Measurements from ENCODE around the gene TMEM222.

Gene TMEM222

GRCh38 chr1:27342778-27343638 lies 21.0 kb downstream of the TMEM222 start:
- DNase-seq, result peak; percentile 75

DNA sequence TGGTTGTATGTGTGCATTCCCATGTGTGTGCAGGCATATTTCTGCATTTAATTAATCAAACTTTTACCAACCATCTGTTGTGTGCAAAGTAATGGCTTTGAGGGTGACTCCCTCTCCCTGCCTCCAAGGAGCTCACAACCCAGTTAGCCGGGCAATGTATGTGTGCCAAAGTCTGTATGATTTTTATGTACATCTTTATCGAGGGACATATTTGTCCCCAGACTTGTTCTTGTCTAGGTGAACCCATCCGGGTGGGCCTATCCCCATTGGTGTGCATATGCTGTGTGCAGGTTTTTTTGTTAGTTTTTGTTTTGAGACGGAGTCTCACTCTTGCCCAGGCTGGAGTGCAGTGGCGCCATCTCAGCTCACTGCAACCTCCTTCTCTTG lies 21.7 kb downstream of the TMEM222 start:
- DNase-seq, result no peak

- DNase-seq, result no peak
These were observed 23.3 kb downstream of the TMEM222 start for GRCh38 chr1:27345272-27345671.

DNA sequence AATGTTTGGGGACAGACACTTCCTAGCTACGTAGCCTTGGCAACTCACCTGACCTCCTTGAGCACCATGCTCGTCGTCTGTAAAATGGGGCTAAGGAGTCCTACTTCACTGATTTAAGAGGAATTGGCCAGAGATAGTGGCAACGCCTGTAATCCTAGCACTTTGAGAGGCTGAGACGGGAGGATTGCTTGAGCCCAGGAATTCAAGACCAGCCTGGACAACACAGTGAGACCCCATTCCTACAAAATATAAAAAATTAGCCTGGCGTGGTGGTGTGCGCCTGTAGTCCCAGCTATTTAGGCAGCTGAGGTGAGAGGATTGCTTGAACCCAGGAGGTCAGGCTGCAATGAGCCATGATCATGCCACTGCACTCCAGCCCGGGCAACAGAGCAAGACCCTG lies 24.4 kb downstream of the TMEM222 start:
- DNase-seq, result no peak

DNA sequence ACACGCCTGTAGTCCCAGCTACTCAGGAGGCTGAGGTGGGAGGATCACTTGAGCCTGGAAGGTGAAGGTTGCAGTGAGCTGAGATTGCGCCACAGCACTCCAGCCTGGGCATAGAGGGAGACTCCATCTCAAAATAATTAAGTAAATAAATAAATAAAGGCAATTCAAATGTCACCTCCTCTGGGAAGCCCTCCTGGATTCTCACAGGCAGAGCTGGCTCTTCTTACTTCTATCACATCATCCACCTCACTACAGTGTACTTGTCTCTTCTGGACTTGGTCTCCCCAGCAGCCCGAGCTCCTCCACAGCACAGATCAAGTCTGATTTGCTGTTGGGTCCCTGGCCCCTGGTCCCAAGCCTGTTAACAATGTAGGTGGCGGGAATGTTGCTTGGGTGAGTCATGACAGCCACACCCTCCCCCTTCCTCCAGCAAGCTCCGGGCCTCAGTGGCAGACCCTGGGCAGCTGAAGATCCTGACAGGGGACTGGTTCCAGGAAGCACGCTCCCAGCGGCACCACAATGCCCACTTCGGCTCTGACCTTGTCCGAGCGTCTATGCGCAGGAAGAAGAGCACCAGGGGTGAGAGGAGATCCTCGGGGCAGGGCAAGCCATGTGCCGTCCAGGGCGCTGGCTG lies 25.1 kb downstream of the TMEM222 start:
- DNase-seq, result no peak

DNA sequence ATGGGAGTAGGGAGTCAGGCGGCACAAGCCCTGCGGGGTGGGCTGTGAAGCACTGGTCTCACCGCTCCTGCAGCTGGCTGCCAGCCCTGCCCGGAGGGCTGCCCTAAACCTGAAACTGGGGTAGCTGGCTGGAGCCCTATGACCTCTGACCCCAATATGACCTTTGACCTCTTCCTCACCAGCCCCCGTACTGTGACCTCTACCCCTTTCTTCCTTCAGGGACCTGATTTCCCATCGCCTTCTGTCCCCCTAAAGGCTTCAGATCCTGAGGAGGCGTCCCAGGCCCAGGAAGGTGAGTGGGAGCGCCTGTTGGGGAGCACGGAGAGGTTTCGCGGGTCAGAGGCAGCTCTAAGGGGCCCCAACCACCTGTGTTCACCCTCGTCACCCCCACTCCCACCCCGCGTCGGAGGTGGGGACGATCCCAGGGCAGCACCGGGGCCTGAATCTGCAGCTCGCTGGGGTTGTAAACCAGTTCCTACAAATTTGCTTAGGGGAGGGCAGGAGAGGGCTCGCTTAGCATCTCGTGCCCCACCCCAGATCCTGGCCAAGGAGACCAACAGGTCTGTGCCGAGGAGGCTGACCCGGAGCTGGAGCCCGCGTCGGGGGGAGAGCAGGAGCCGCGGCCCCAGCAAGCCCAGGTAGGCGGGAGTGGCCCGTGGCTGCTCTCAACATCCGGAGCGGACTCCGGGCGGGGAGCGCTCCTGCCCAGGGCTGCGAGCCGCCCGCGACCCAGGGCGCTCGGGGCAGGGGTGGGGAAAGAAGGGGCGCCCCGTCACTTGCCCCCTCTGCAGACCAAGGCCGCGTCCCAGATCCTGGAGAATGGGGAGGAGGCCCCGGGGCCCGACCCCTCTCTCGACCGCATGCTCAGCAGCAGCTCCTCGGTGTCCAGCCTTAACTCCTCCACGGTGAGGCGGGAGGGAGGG lies 27.2 kb downstream of the TMEM222 start:
- peak; percentile 78 for DNase-seq

GRCh38 chr1:27349784-27350662 lies 28.1 kb downstream of the TMEM222 start:
- DNase-seq, result peak; percentile 78

GRCh38 chr1:27350663-27351540 lies 28.9 kb downstream of the TMEM222 start:
- DNase-seq, result no peak

GRCh38 chr1:27351541-27352107 lies 29.7 kb downstream of the TMEM222 start:
- DNase-seq, result no peak

- no peak for DNase-seq
These were observed 31.2 kb downstream of the TMEM222 start for GRCh38 chr1:27353166-27353565.

GRCh38 chr1:27353629-27354028 lies 31.7 kb downstream of the TMEM222 start:
- no peak for DNase-seq

- DNase-seq, result no peak
These were observed 33.7 kb downstream of the TMEM222 start for GRCh38 chr1:27355683-27356082.

- DNase-seq, result no peak
These were observed 34.3 kb downstream of the TMEM222 start for GRCh38 chr1:27356277-27356618.

GRCh38 chr1:27356619-27357280 lies 34.8 kb downstream of the TMEM222 start:
- DNase-seq, result no peak

DNA sequence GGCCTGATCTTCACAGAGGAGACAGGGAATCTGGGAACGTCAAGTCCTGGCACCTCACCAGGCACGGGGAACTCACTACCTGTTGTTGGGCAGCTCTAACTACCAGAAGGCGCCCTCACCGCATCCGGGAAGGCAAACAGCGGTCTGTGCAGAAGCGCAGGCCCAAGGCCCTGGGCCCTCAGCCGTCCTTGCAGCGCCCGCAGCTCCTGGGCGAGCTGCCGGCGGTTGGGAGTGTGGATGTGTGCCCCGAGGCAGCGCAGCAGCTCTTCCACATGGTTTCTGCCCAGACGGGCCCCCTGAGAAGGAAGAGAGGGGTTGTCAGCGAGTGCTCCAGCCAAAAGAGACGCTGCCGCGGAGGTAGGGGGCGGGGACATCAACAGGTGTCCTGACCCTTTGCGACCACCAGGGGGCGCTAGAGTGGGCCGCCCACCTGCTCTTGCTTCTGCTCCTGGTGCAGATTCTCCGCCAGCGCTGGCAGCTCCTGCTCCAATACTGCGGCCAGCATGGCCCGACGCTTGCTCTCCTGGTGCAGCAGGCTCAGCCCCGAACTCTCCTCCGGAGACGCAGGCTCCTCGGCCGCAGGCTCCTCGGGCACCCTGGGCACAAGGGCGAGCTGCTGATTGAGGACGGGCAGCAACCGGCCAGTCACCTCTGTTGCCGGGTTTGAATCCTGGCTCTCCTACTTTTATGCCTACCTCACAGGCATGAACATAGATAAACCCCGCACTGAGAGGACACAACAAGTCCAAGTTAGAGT lies 35.5 kb downstream of the TMEM222 start:
- peak; percentile 46 for DNase-seq

GRCh38 chr1:27358038-27358927 lies 36.3 kb downstream of the TMEM222 start:
- no peak for DNase-seq

- no peak for DNase-seq
These were observed 37.0 kb downstream of the TMEM222 start for GRCh38 chr1:27358928-27359313.

- DNase-seq, result no peak
These were observed 37.8 kb downstream of the TMEM222 start for GRCh38 chr1:27359822-27360158.
